SK-N-SH (cell line): ENCODE measurements around the gene UBASH3B. TPM values are rescaled to one million over a fixed set of nuclear protein-coding genes. Genes with fewer than 3 reads are reported as not detected.

Experiments
- CTCF ChIA-PET: fragments of 300-600, 350-600 bp; formaldehyde crosslinking; extraction: SDS; loops from one replicate; lab custom pipeline; 2021; lab: Yijun Ruan, JAX
- POLR2A ChIA-PET: fragments of 350-600 bp; sonication (Branson Sonifier 250); formaldehyde crosslinking; extraction: SDS; loops from one replicate; lab custom pipeline; 2020; ENCODE audit warnings: antibody characterized with exemption, inconsistent platforms; lab: Yijun Ruan, JAX
- DNase-seq: peaks from one replicate; pipeline ENCODE4 v3.0.0; 2012
- H2AFZ ChIP-seq: fragments of 200-600 bp; sonication (generic); 2 replicates; pipeline ENCODE4 v1.8.1; 2016; ENCODE audit warnings: antibody characterized with exemption, mild to moderate bottlenecking, low read depth
- H3F3A ChIP-seq: fragments of 200-600 bp; sonication (generic); replicated peaks from 2 replicates; pipeline ENCODE3; 2016; ENCODE audit warnings: antibody characterized with exemption, mild to moderate bottlenecking; ENCODE audit not compliant: insufficient read depth
- H3K27ac ChIP-seq, 2 experiments: fragments of 200-500 bp in 1 of 2; fragments of 200-600 bp in 1 of 2; sonication (Bioruptor generic) in 1 of 2; sonication (generic), shearing (Covaris generic) in 1 of 2; 2 replicates each; pipeline versions ENCODE4 v1.5.1 to v1.6.1; 2014 to 2016; ENCODE audit warnings: low read depth in 2 of 2, inconsistent platforms in 1 of 2, low read length in 1 of 2, mild to moderate bottlenecking in 1 of 2, mixed read lengths in 1 of 2
- H3K27me3 ChIP-seq: fragments of 200-600 bp; sonication (generic), shearing (Covaris generic); 2 replicates; pipeline ENCODE4 v1.6.1; 2016; ENCODE audit warnings: mixed run types; ENCODE audit not compliant: insufficient read depth
- H3K36me3 ChIP-seq, 2 experiments: fragments of 200-500 bp in 1 of 2; fragments of 200-600 bp in 1 of 2; sonication (Bioruptor generic) in 1 of 2; sonication (generic) in 1 of 2; replicated peaks in 1 of 2; 2 replicates each; pipeline versions ENCODE3 to v1.5.1; 2014 to 2016; ENCODE audit warnings: low read length in 1 of 2, mild to moderate bottlenecking in 1 of 2; ENCODE audit not compliant: insufficient read depth in 2 of 2, control insufficient read depth in 1 of 2
- H3K4me1 ChIP-seq, 2 experiments: fragments of 200-500 bp in 1 of 2; fragments of 200-600 bp in 1 of 2; sonication (Bioruptor generic) in 1 of 2; sonication (generic), shearing (Covaris generic) in 1 of 2; 2 replicates each; pipeline versions ENCODE4 v1.5.1 to v1.6.1; 2014 to 2016; ENCODE audit warnings: low read depth in 1 of 2, low read length in 1 of 2, mixed run types in 1 of 2; ENCODE audit not compliant: insufficient read depth in 2 of 2, control insufficient read depth in 1 of 2
- H3K4me2 ChIP-seq: fragments of 200-600 bp; sonication (generic), shearing (Covaris generic); 2 replicates; pipeline ENCODE4 v1.6.1; 2017; ENCODE audit warnings: mixed run types
- H3K4me3 ChIP-seq, 2 experiments: fragments of 200-500 bp in 1 of 2; fragments of 200-600 bp in 1 of 2; sonication (Bioruptor generic) in 1 of 2; sonication (generic), shearing (Covaris generic) in 1 of 2; 2 replicates each; pipeline versions ENCODE4 v1.5.1 to v1.8.1; 2014 to 2016; ENCODE audit warnings: low read depth in 2 of 2, inconsistent platforms in 1 of 2, low read length in 1 of 2, mild to moderate bottlenecking in 1 of 2, mixed read lengths in 1 of 2, moderate library complexity in 1 of 2
- H3K79me2 ChIP-seq: fragments of 200-600 bp; sonication (generic); 2 replicates; pipeline ENCODE4 v1.8.1; 2017; ENCODE audit warnings: mild to moderate bottlenecking; ENCODE audit not compliant: insufficient read depth
- H3K9ac ChIP-seq: fragments of 200-600 bp; sonication (generic); 2 replicates; pipeline ENCODE4 v1.6.1; 2017; ENCODE audit warnings: mixed run types
- H3K9me2 ChIP-seq: fragments of 200-600 bp; sonication (generic); 2 replicates; pipeline ENCODE4 v1.6.1; 2017; ENCODE audit warnings: mixed run types
- H3K9me3 ChIP-seq: fragments of 200-600 bp; sonication (generic); 2 replicates; pipeline ENCODE4 v1.6.1; 2017; ENCODE audit warnings: mixed run types, mild to moderate bottlenecking, moderate library complexity
- H4K20me1 ChIP-seq: fragments of 200-600 bp; sonication (generic); 2 replicates; pipeline ENCODE4 v1.6.1; 2017; ENCODE audit warnings: mild to moderate bottlenecking, mixed run types; ENCODE audit not compliant: insufficient read depth
- CHD2 ChIP-seq: fragments of 150-350 bp; IDR thresholded peaks from 2 replicates; pipeline ENCODE4 v1.6.1; 2018; ENCODE audit warnings: low read length; ENCODE audit not compliant: partially characterized antibody
- ELF1 ChIP-seq: IDR thresholded peaks from 2 replicates; pipeline ENCODE4 v1.4.0; 2012
- EZH2phosphoT487 ChIP-seq: fragments of 200-600 bp; sonication (generic); IDR thresholded peaks from 2 replicates; pipeline ENCODE4 v1.6.1; 2017; ENCODE audit warnings: low read depth, mixed run types, mild to moderate bottlenecking, antibody characterized with exemption, moderate library complexity, borderline replicate concordance
- FOSL2 ChIP-seq: IDR thresholded peaks from 2 replicates; pipeline ENCODE4 v1.4.0; 2012; ENCODE audit warnings: low read depth, mild to moderate bottlenecking, moderate library complexity, borderline replicate concordance
- FOXJ3 ChIP-seq: sonication (generic); formaldehyde crosslinking; IDR thresholded peaks from 2 replicates; pipeline ENCODE4 v1.5.1; 2020; ENCODE audit warnings: mild to moderate bottlenecking, missing genetic modification reagents
- MAX ChIP-seq: IDR thresholded peaks from 2 replicates; pipeline ENCODE4 v1.4.0; 2012; ENCODE audit warnings: low read depth
- MEF2A ChIP-seq: IDR thresholded peaks from 2 replicates; pipeline ENCODE4 v1.4.0; 2012; ENCODE audit warnings: low read depth, borderline replicate concordance
- RAD21 ChIP-seq: IDR thresholded peaks from 2 replicates; pipeline ENCODE4 v1.6.1; 2012; ENCODE audit warnings: mild to moderate bottlenecking, low read length
- RXRA ChIP-seq: IDR thresholded peaks from 2 replicates; pipeline ENCODE4 v1.4.0; 2012; ENCODE audit warnings: low read depth, mild to moderate bottlenecking, borderline replicate concordance
- SMC3 ChIP-seq: IDR thresholded peaks from 2 replicates; pipeline ENCODE4 v1.6.1; 2012; ENCODE audit warnings: low read depth, low read length, improper control_type of control experiment
- TCF12 ChIP-seq: IDR thresholded peaks from 2 replicates; pipeline ENCODE4 v1.4.0; 2012
- TEAD4 ChIP-seq: IDR thresholded peaks from 2 replicates; pipeline ENCODE4 v1.4.0; 2012; ENCODE audit warnings: mild to moderate bottlenecking, borderline replicate concordance; ENCODE audit not compliant: insufficient read depth
- WGBS: methylation state at CpG from one replicate; pipeline ENCODE4 v1.1.6; 2017; ENCODE audit warnings: low lambda C conversion rate; 5-methylcytosine and 5-hydroxymethylcytosine counted together
- polyA plus RNA-seq, 3 experiments: library from polyadenylated mRNA; depleted of rRNA; stranded (reverse); fragments of >200 nt; gene quantifications; 2 replicates each; pipeline ENCODE4 v1.2.3, GENCODE V29; 2012
- TF ChIP-seq, protein P1 (sequence below): IDR thresholded peaks from 2 replicates; pipeline ENCODE4 v1.4.0; 2012; ENCODE audit warnings: low read depth, borderline replicate concordance
- TF ChIP-seq, protein P2 (sequence below): fragments of 200-600 bp; sonication (generic); IDR thresholded peaks from 2 replicates; pipeline ENCODE4 v1.6.1; 2017; ENCODE audit warnings: antibody characterized with exemption, mild to moderate bottlenecking, moderate library complexity
- TF ChIP-seq, protein P3 (sequence below): IDR thresholded peaks from 2 replicates; pipeline ENCODE4 v1.4.0; 2012; ENCODE audit warnings: low read depth, borderline replicate concordance

The UBASH3B gene
- polyA plus RNA-seq, 1 of the 3 experiments (the other 2 are of a cell fraction), result 10.4 TPM

DNA sequence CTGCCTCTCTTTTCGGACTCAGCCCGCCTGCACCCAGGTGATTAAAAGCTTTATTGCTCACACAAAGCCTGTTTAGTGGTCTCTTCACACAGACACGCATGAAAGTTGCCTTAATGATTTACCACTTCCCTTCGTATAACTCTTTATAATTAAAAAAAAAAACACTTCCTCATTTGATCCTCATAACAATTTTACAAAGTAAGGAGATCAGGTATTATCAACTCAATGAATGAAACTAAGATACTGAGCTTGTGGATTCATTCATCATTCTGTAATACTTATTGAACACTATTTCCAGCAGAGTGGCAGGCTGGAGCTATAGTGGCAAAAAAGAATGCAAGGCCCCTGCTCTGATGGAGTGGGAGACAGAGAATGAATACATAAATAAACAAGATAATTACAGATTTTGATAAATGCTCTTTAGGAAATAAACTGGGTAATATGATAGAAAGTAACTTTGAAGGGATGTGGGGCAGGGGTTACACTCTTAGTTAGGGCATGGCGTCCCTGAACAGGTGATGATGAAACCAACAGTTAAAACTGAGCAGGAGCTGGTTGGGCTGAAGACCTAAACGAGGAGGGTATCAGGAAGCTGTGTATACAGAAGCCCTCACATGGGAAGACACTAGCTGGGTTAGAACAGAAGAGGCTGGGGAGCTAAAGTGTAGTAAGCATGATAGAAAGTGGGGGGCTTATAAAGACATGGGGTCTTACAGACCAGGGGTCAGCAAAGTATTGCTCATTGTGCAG lies 177.4 kb downstream of the UBASH3B start:
- ChIA-PET POLR2A (no interaction called here), CTCF (interaction anchor here (0.7 to 2.6 kb wide), 5 partner anchors 19 to 52 kb away, joined by 3 to 9 read pairs (median 5); no protein-coding TSS in a partner anchor)
- Histone ChIP-seq H3K27ac (no peak overlapping the region), H3K27me3 (no peaks in the 10 kb centered on the region), H3K9me3 (no peaks in the 10 kb centered on the region), H3K9me2 (no peaks in the 10 kb centered on the region), H4K20me1 (no peaks in the 10 kb centered on the region), H3K4me1 (no peaks in the 10 kb centered on the region), H3K4me3 (no peak overlapping the region), H3K4me2 (no peak overlapping the region), H3K9ac (no peak overlapping the region), H3K36me3 (no peaks in the 10 kb centered on the region), H2AFZ (no peak overlapping the region), H3K79me2 (no peaks in the 10 kb centered on the region), H3F3A (no peaks in the 10 kb centered on the region)
- DNase-seq, result no peak
- 75% methylated on average over 6 of the region's 6 CpGs for WGBS
- TF ChIP-seq RAD21 (no peak), FOXJ3 (CRISPR knock-in tag) (no peak)

DNA sequence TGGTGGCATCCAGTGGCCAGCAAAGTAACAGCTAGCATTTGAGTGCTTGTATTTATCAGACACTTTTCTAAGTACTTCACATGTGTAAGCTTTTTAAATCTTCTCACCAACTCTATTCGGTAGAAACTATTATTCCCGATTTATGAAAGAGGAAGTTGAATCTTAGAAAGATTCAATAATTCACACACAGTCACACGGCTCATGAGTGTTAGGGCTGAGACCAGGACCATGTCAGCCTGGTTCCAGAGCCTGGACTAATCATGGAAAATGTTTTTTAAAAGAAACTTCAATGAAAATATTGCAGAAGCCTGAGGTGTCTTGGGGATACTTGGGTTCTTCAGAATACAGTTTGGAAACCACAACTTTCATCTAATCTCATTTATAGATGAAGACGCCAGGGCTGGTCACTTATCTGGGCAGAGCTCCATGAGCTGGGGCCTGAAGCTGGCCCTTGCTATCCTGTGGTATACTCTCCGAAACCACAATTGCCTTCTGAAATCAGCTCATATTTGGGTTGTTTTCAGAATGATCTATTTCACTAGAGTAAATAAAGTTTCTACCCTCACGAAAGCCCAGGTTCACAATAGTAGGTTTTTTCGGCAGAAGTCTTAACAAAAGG lies 178.4 kb downstream of the UBASH3B start:
- Histone ChIP-seq H4K20me1 (no peaks in the 10 kb centered on the region), H3F3A (no peaks in the 10 kb centered on the region), H3K79me2 (no peaks in the 10 kb centered on the region), H3K9me3 (no peaks in the 10 kb centered on the region), H3K9me2 (no peaks in the 10 kb centered on the region), H3K27ac (no peak overlapping the region), H3K27me3 (no peaks in the 10 kb centered on the region), H3K4me3 (no peak overlapping the region), H3K4me1 (no peaks in the 10 kb centered on the region), H3K36me3 (no peaks in the 10 kb centered on the region), H2AFZ (no peak overlapping the region), H3K4me2 (no peak overlapping the region), H3K9ac (no peak overlapping the region)
- DNase-seq, result no peak
- CTCF ChIA-PET, result interaction anchor here (1.0 to 2.6 kb wide), 5 partner anchors 20 to 53 kb away, joined by 5 to 9 read pairs (median 5); no protein-coding TSS in a partner anchor
- TF ChIP-seq ELF1 (no peak), MEF2A (no peak), FOSL2 (no peak), MAX (no peak)
- 79% methylated on average over 7 of the region's 7 CpGs for WGBS
- POLR2A ChIA-PET, result no interaction called here

- POLR2A ChIA-PET, result no interaction called here
- Histone ChIP-seq H3K9ac (no peak overlapping the region), H3F3A (no peaks in the 10 kb centered on the region), H3K27ac (no peak overlapping the region), H4K20me1 (no peaks in the 10 kb centered on the region), H3K79me2 (no peaks in the 10 kb centered on the region), H3K27me3 (no peaks in the 10 kb centered on the region), H3K4me2 (no peak overlapping the region), H2AFZ (no peak overlapping the region), H3K9me2 (no peaks in the 10 kb centered on the region), H3K36me3 (no peaks in the 10 kb centered on the region), H3K4me3 (no peak overlapping the region), H3K9me3 (no peaks in the 10 kb centered on the region), H3K4me1 (no peaks in the 10 kb centered on the region; a peak in 1 of 4 replicates)
- no peak for DNase-seq
- CTCF ChIA-PET, result interaction anchor here (1.9 to 2.1 kb wide), 2 partner anchors 14 to 17 kb away, joined by 5 to 7 read pairs; no protein-coding TSS in a partner anchor
- TF ChIP-seq RXRA, result no peak
- TF ChIP-seq SMC3, result no peak
- TF ChIP-seq, protein P1, sequence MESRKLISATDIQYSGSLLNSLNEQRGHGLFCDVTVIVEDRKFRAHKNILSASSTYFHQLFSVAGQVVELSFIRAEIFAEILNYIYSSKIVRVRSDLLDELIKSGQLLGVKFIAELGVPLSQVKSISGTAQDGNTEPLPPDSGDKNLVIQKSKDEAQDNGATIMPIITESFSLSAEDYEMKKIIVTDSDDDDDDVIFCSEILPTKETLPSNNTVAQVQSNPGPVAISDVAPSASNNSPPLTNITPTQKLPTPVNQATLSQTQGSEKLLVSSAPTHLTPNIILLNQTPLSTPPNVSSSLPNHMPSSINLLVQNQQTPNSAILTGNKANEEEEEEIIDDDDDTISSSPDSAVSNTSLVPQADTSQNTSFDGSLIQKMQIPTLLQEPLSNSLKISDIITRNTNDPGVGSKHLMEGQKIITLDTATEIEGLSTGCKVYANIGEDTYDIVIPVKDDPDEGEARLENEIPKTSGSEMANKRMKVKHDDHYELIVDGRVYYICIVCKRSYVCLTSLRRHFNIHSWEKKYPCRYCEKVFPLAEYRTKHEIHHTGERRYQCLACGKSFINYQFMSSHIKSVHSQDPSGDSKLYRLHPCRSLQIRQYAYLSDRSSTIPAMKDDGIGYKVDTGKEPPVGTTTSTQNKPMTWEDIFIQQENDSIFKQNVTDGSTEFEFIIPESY, result no peak
- TF ChIP-seq RAD21, result no peak
- no peak for TF ChIP-seq MAX
- TF ChIP-seq TCF12, result no peak
- no peak for TF ChIP-seq TEAD4
- no peak for TF ChIP-seq ELF1
- TF ChIP-seq, protein P2, sequence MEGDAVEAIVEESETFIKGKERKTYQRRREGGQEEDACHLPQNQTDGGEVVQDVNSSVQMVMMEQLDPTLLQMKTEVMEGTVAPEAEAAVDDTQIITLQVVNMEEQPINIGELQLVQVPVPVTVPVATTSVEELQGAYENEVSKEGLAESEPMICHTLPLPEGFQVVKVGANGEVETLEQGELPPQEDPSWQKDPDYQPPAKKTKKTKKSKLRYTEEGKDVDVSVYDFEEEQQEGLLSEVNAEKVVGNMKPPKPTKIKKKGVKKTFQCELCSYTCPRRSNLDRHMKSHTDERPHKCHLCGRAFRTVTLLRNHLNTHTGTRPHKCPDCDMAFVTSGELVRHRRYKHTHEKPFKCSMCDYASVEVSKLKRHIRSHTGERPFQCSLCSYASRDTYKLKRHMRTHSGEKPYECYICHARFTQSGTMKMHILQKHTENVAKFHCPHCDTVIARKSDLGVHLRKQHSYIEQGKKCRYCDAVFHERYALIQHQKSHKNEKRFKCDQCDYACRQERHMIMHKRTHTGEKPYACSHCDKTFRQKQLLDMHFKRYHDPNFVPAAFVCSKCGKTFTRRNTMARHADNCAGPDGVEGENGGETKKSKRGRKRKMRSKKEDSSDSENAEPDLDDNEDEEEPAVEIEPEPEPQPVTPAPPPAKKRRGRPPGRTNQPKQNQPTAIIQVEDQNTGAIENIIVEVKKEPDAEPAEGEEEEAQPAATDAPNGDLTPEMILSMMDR, result no peak
- no peak for TF ChIP-seq EZH2phosphoT487
- TF ChIP-seq CHD2, result no peak
- TF ChIP-seq, protein P3, sequence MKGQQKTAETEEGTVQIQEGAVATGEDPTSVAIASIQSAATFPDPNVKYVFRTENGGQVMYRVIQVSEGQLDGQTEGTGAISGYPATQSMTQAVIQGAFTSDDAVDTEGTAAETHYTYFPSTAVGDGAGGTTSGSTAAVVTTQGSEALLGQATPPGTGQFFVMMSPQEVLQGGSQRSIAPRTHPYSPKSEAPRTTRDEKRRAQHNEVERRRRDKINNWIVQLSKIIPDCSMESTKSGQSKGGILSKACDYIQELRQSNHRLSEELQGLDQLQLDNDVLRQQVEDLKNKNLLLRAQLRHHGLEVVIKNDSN, result no peak
Observed at GRCh38 chr11:122836916-122837315, 181.4 kb downstream of the UBASH3B start.
